GM21367 (cell line): ENCODE data around the gene ZSWIM4.

Experiments used
- ATAC-seq: cut with Tn5 transposase; IDR thresholded peaks from one replicate; pipeline ENCODE4 v1.9.1; 2021; ENCODE audit not compliant: unreplicated experiment

ZSWIM4 gene

DNA sequence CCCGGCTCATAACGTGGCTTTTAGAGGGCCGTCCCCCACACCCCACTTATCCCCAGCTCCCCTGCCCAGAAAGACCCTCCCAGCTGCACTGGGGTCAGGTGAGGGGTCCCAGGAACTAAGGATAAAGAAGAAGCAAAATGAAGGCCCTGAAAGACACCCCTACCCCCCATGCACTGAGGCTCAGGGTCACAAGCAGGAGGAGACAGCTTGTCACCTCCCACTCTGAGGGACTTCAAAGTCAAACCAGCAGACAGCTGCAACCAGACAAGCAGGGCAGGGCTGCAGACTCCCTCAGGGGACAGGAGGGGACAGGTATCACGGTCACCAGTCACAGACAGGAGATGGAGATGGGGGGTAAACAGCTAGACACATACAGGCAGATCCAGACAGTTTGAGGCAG is 75.6 kb downstream of the ZSWIM4 start:
- no peak for ATAC-seq

DNA sequence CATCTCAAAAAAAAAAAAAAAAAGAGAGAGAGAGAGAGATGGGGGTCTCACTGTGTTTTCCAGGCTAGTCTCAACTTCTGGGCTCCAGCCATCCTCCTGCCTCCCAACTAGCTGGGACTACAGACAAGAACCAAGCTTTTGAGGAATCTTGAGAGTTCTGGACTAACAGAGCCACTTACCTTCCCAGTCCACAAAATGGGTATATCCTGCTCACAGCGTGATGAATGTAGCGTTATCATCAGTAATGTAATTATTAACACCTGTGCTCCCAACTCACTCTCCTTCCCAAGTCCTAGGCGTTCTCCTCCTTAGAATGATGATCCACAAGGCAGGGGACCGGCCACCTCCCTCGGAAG is 77.1 kb downstream of the ZSWIM4 start:
- no peak for ATAC-seq

DNA sequence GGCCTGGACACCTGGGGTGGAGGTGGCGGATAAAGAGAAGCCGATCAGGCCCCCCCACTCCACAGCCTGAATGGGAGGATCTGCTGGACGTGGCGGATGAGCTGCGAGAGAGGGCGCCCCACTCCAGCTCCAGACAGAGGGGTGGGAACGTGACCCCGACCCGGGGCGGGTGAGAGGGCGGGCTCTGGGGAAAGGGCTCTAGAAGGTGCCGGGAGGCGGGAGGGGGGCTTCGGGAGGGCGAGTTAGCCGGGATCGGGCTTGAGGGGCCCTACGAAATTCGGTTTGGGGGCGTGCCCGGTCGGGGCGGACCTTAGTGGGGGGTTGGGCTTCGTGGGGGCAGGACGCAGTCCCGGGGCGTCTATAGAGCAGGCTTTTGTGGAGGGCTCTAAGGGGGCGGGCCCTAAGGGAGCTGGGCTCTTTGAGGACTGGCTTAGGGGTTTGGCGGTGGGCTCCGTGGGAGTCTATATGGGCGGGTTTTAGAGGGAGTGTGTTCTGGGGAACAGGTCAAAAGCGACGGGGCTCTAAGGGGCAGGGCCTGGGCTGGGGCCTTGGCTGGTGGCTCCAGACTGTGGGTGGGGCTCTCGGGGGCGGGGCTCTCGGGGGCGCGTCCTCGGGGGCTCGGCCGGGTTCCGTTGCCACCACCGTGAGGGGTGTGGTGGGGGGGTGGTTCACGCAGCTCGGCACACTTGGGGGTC is 77.6 kb downstream of the ZSWIM4 start:
- ATAC-seq: no peak

DNA sequence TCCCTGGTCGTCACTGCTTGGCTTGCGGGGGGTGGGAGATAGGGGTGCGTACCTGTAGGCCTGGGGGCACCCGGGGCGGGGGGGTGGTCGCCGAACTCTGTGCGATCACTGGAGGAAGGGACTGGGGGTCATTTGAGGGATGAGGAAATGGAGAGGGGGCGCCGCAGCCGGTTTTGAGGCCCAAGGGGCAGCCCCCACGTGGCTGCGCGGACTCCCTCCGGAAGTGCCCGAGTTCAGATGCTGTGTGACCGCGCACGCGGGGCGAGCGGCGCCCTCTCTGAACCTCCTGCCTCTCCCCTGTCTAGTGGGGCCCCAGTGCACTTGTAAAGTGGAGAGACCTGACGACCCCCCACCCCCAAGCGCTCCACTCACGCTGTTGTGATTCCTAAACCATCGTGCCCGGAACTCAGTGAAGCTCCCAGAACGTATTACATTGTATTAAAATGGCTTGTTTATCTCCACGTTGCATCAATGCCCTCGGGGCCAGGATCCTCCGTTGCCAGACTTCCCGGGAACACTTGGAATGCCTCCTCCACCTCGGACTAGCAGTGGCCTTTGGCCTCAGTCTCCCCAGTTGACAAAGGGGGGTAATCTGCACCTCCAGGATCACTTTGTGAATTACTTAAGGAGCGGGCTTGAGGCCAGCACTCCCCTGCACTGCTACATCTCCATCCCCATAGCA is 78.7 kb downstream of the ZSWIM4 start:
- no peak for ATAC-seq

DNA sequence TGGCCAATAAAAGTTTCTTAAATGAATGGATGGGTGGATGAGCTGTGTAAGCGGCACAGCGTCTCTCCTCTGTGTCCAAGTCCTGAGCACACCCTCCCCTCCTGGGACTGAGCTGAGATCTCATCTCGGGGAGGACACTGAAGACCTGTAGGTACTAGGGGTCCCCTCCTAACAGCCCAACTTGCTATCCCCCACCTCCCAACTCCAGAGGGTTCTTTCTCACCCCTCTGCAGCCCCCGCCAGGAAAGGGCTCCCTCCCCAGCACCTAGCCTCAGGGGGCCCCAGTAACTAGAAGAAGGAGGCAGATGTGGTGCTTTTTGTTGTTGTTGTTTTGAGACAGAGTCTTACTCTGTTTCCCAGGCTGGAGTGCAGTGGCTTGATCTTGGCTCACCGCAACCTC is 80.6 kb downstream of the ZSWIM4 start:
- no peak for ATAC-seq

DNA sequence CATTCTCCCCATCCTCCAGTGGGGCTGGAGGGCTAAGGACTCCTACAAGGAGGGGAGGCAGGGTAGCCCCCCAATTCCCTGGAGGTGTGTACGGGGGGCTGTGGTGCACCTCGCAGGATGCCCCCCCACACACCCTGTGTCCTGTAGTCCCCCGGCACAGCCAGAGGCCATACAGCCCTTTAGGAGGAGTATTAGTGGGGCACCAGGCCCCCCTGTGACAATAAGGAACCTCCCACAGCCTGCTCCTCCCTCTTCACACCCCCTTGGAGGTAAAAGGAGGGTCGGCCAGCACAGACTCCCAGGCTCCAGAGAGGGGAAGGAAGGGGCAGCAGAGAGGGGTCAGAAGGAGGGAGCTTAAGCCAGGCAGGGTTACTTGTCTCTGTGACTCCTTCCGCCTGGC is 81.6 kb downstream of the ZSWIM4 start, which contains the start of gene NANOS3:
Gene NANOS3, plus strand, starts transcription at position 301 of the 400 bp plus-strand sequence. CDS start 115 bp downstream, outside the sequence.
- ATAC-seq: no peak

DNA sequence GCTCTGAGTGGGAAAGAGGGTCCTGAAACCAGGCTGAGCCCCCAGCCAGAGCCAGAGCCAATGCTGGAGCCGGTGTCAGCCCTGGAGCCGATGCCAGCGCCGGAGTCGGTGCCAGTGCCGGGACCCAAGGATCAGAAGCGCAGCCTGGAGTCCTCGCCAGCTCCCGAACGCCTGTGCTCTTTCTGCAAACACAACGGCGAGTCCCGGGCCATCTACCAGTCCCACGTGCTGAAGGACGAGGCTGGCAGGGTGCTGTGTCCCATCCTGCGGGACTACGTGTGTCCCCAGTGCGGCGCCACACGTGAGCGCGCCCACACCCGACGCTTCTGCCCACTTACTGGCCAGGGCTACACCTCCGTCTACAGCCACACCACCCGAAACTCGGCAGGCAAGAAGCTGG is 82.1 kb downstream of the ZSWIM4 start:
- ATAC-seq: no peak

DNA sequence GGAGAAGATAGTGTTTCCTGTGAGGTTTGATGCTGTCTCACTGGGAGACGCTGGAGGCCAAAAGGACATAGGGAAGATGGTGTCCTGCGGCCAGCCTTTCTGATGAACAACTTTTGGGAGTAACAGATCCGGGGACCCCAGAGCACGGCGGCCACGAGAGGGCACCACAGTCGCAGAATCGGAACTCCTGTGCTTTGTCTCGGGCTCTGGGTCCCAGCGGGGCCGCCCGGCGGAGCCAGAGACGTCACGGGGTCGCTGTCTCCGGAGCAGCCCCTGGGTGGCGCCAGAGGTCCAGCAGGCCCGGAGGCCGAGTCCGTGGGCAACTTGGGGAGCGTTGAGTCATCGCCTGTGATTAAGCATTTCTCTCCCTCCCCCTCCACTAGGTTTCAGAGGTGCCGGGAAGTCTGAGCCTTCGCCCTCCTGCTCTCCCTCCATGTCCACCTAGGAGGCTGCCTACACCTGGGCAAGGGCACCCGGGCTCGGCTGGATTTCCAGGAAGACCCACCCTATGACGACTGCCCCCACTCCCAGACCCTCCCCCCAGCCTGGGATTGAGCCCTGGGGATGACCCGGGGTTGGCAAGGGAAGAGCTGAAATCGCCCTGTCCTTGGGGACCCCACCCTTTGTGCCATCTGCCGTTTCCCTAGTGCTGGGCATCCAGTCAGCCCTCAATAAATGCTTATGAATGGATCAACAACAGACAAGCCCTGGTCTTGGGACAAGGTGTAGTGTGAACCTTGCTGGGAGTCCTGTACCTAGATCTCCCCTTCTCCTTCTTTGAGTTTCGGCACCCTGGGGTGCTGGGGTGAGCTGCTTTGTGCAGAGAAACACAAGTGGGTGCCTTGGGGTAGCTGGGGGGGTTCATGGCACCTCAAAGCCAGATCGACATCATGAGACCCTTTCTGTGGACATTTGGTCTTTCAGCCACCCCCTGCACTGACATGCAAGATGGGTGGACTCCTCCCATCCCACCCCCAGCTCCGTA is 85.1 kb downstream of the ZSWIM4 start:
- ATAC-seq: peak; percentile 65

DNA sequence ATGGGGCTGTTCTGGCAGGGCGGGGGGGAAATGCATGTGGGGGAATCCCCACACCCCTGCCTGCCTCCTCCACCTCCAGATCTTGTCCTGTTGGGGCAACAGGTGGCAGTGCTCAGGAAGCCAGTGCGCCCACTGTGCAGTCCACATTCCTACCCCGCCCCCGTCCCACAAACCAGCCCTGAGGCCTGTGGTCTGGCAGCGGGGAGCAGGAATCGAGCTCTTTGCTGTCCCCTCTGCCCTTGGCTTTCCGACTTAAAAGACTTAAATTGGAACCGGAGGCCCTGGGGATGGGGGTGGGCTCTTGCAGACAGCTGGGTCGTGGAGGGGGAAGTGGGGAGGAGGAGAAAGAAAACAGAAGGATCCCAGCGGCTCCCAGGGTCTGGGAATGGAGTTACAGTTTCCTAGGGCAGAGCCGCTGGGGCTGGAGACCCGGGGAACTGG is 86.0 kb downstream of the ZSWIM4 start:
- no peak for ATAC-seq
